ENCODE measurements around the gene MACF1.

The MACF1 gene

GRCh38 chr1:39450956-39451606 lies 246.6 kb downstream of the MACF1 start:
- Histone ChIP-seq H3K4me3 (ENCODE audit: low read depth, low read length) (no peak overlapping the region), H3K27me3 (replicated peaks) (no peaks in the 10 kb centered on the region), H3K36me3 (replicated peaks) (peaks cover 97% of the 10 kb centered on the region), H3K27ac (peak overlapping the region; percentile 49)
- DNase-seq: peak; percentile 29
- no peak for TF ChIP-seq CTCF (IDR thresholded peaks at IDR 0.05; ENCODE audit: low read depth, low read length, missing control alignments)
- in situ Hi-C loops (cut with HindIII; ENCODE audit: low pct_ligation_motif_present, low sequenced_read_pairs): no loop called here

- Histone ChIP-seq H3K27ac (no peak overlapping the region), H3K27me3 (replicated peaks) (no peaks in the 10 kb centered on the region), H3K36me3 (replicated peaks) (peaks cover 99% of the 10 kb centered on the region), H3K4me3 (ENCODE audit: low read depth, low read length) (no peak overlapping the region)
- no peak for TF ChIP-seq CTCF (IDR thresholded peaks at IDR 0.05; ENCODE audit: low read depth, low read length, missing control alignments)
- in situ Hi-C loops (cut with HindIII; ENCODE audit: low pct_ligation_motif_present, low sequenced_read_pairs): no loop called here
- DNase-seq: no peak
Measured at GRCh38 chr1:39452081-39452480, 247.6 kb downstream of the MACF1 start.

- H3K36me3 ChIP-seq (replicated peaks): peaks cover 99% of the 10 kb centered on the region
- no peak overlapping the region for H3K27ac ChIP-seq
- TF ChIP-seq CTCF (IDR thresholded peaks at IDR 0.05; ENCODE audit: low read depth, low read length, missing control alignments): no peak
- H3K27me3 ChIP-seq (replicated peaks): no peaks in the 10 kb centered on the region
- no peak for DNase-seq
- H3K4me3 ChIP-seq (ENCODE audit: low read depth, low read length): no peak overlapping the region
- in situ Hi-C loops (cut with HindIII; ENCODE audit: low pct_ligation_motif_present, low sequenced_read_pairs): no loop called here
Measured at GRCh38 chr1:39452540-39452939, 248.0 kb downstream of the MACF1 start.

GRCh38 chr1:39453603-39454002 lies 249.1 kb downstream of the MACF1 start:
- Histone ChIP-seq H3K36me3 (replicated peaks) (peaks cover 99% of the 10 kb centered on the region), H3K4me3 (ENCODE audit: low read depth, low read length) (no peak overlapping the region), H3K27ac (no peak overlapping the region), H3K27me3 (replicated peaks) (no peaks in the 10 kb centered on the region)
- DNase-seq: peak; percentile 73
- in situ Hi-C loops (cut with HindIII; ENCODE audit: low pct_ligation_motif_present, low sequenced_read_pairs): no loop called here
- TF ChIP-seq CTCF (IDR thresholded peaks at IDR 0.05; ENCODE audit: low read depth, low read length, missing control alignments): no peak

- H3K36me3 ChIP-seq (replicated peaks): peaks cover 97% of the 10 kb centered on the region
- TF ChIP-seq CTCF (IDR thresholded peaks at IDR 0.05; ENCODE audit: low read depth, low read length, missing control alignments): no peak
- in situ Hi-C loops (cut with HindIII; ENCODE audit: low pct_ligation_motif_present, low sequenced_read_pairs): no loop called here
- no peak overlapping the region for H3K4me3 ChIP-seq (ENCODE audit: low read depth, low read length)
- H3K27ac ChIP-seq: no peak overlapping the region
- no peak for DNase-seq
- H3K27me3 ChIP-seq (replicated peaks): no peaks in the 10 kb centered on the region
Measured at GRCh38 chr1:39458991-39459390, 254.5 kb downstream of the MACF1 start.

GRCh38 chr1:39462074-39462473 lies 257.6 kb downstream of the MACF1 start:
- no peaks in the 10 kb centered on the region for H3K27me3 ChIP-seq (replicated peaks)
- TF ChIP-seq CTCF (IDR thresholded peaks at IDR 0.05; ENCODE audit: low read depth, low read length, missing control alignments): no peak
- H3K27ac ChIP-seq: no peak overlapping the region
- no peak overlapping the region for H3K4me3 ChIP-seq (ENCODE audit: low read depth, low read length)
- DNase-seq: peak; percentile 45
- H3K36me3 ChIP-seq (replicated peaks): peaks cover 97% of the 10 kb centered on the region
- in situ Hi-C loops (cut with HindIII; ENCODE audit: low pct_ligation_motif_present, low sequenced_read_pairs): no loop called here
